Measurements from ENCODE around the gene FAM135A. TPM values are rescaled to one million over a fixed set of nuclear protein-coding genes. Genes with fewer than 3 reads are reported as not detected.
"Not testable (repeated sequence)": the region's sequence is repeated elsewhere in the genome, so short reads cannot be mapped to it uniquely, and the experiment has no call there.

FAM135A gene
- polyA plus RNA-seq, 2 of the 4 experiments (the other 2 are of a cell fraction), result 11.3 to 33.6 TPM

DNA sequence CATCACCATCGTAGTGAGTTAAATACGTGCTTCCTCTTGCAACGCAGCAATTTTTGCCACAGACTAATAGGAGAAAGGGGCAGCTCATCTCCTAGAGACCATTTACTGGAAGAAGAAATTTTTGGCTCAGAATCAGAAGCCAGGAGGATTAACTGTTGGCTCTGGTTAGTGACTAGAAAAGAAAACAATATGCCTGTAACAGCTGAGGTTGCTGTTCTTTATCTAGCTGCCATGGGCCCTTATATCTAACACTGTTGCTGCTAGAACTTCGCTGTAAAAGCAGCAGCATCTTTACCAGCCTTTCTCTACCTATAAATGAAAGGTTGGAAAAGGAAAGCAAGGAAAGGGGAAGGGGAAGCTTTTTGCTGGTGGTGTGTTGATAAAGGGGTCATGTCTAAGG, 65.9 kb downstream of the FAM135A start:
- DNase-seq (ENCODE audit: low read depth in 1 of 2, low spot score in 1 of 2) (no peak), ATAC-seq (no peak), FAIRE-seq (no peak)
- Histone ChIP-seq H3K4me1 (no peaks in the 10 kb centered on the region), H3K4me2 (no peak overlapping the region), H3K4me3 (no peak overlapping the region), H3K27ac (no peak overlapping the region), H3K9me3 (no peaks in the 10 kb centered on the region)
- 95% methylated on average over 4 of the region's 4 CpGs for WGBS (ENCODE audit: missing lambda C conversion rate)
- CTCF ChIA-PET, result interaction anchor here (0.6 kb wide), 1 partner anchor 284 kb away, joined by 3 read pairs; no protein-coding TSS in a partner anchor
- POLR2A ChIA-PET, result no interaction called here
- no peak for TF ChIP-seq NPAS2 (CRISPR knock-in tag; IDR thresholded peaks at IDR 0.05; ENCODE audit: borderline replicate concordance)
- TF ChIP-seq TFCP2L1 (CRISPR knock-in tag; IDR thresholded peaks at IDR 0.05), result no peak

DNA sequence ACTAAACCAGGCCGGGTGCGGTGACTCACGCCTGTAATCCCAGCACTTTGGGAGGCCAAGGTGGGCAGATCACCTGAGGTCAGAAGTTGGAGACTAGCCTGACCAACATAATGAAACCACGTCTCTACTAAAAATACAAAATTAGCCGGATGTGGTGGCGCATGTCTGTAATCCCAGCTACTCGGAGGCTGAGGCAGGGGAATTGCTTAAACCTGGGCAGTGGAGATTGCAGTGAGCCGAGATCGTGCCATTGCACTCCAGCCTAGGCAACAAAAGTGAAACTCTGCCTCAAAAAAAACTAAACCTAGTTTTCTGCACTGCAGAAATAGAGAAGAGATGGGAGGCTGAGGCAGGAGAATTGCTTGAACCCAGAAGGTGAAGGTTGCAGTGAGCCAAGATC, 73.3 kb downstream of the FAM135A start:
- H3K4me2 ChIP-seq; H3K27ac ChIP-seq; H3K9me3 ChIP-seq; H3K4me3 ChIP-seq; ATAC-seq; DNase-seq (ENCODE audit: low read depth in 1 of 2, low spot score in 1 of 2); FAIRE-seq; H3K4me1 ChIP-seq; POLR2A ChIA-PET: not testable (repeated sequence)
- CTCF ChIA-PET, result interaction anchor here (1.6 kb wide), 1 partner anchor 115 kb away, joined by 6 read pairs; no protein-coding TSS in a partner anchor
- 97% methylated on average over 9 of the region's 9 CpGs for WGBS (ENCODE audit: missing lambda C conversion rate)

DNA sequence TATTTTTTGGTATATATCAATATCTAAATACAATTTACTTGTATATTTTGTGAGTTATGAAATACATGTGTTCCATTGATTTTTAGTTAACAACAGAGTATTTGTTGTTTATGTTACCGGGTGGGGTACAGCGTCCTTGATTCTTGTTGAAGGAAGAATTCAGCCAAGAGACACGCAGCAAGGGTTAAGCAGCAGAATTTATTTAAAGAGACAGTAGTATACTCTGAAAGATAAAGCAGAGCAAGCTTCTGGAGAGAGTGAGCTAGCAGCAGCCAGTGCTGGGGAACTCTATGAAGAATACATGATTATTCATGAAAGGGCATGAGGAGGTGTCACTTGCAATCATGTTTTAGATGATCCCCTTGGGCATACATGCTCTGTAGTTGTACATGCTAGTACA, 76.1 kb downstream of the FAM135A start:
- whole genome bisulfite sequencing (ENCODE audit: missing lambda C conversion rate), result 7% methylated on average over 3 of the region's 3 CpGs
- Histone ChIP-seq H3K4me2 (no peak overlapping the region; the same call in 2 of the 3 replicates), H3K4me1 (peaks cover 7% of the 10 kb centered on the region; the same call in 1 of the 3 replicates), H3K9me3 (no peaks in the 10 kb centered on the region), H3K4me3 (no peak overlapping the region), H3K27ac (no peak overlapping the region)
- peak in 1 of 2 experiments; percentile 34; a peak in 2 of 6 replicates for ATAC-seq
- TF ChIP-seq, protein P1, sequence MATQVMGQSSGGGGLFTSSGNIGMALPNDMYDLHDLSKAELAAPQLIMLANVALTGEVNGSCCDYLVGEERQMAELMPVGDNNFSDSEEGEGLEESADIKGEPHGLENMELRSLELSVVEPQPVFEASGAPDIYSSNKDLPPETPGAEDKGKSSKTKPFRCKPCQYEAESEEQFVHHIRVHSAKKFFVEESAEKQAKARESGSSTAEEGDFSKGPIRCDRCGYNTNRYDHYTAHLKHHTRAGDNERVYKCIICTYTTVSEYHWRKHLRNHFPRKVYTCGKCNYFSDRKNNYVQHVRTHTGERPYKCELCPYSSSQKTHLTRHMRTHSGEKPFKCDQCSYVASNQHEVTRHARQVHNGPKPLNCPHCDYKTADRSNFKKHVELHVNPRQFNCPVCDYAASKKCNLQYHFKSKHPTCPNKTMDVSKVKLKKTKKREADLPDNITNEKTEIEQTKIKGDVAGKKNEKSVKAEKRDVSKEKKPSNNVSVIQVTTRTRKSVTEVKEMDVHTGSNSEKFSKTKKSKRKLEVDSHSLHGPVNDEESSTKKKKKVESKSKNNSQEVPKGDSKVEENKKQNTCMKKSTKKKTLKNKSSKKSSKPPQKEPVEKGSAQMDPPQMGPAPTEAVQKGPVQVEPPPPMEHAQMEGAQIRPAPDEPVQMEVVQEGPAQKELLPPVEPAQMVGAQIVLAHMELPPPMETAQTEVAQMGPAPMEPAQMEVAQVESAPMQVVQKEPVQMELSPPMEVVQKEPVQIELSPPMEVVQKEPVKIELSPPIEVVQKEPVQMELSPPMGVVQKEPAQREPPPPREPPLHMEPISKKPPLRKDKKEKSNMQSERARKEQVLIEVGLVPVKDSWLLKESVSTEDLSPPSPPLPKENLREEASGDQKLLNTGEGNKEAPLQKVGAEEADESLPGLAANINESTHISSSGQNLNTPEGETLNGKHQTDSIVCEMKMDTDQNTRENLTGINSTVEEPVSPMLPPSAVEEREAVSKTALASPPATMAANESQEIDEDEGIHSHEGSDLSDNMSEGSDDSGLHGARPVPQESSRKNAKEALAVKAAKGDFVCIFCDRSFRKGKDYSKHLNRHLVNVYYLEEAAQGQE (IDR thresholded peaks at IDR 0.05), result no peak
- TF ChIP-seq PHF8 (IDR thresholded peaks at IDR 0.05; ENCODE audit: borderline replicate concordance, low read depth), result no peak
- no peak for TF ChIP-seq JUN (IDR thresholded peaks at IDR 0.05)
- TF ChIP-seq TFCP2L1 (CRISPR knock-in tag; IDR thresholded peaks at IDR 0.05), result no peak
- no peak for TF ChIP-seq ESRRA (IDR thresholded peaks at IDR 0.05; ENCODE audit: borderline replicate concordance, low read length)
- TF ChIP-seq, protein P2, sequence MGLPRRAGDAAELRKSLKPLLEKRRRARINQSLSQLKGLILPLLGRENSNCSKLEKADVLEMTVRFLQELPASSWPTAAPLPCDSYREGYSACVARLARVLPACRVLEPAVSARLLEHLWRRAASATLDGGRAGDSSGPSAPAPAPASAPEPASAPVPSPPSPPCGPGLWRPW (IDR thresholded peaks at IDR 0.05), result no peak
- TF ChIP-seq HOXB13 (CRISPR knock-in tag; IDR thresholded peaks at IDR 0.05; ENCODE audit: low read depth), result no peak
- TF ChIP-seq MAFK (IDR thresholded peaks at IDR 0.05; ENCODE audit: partially characterized antibody), result no peak
- TF ChIP-seq, protein P3, sequence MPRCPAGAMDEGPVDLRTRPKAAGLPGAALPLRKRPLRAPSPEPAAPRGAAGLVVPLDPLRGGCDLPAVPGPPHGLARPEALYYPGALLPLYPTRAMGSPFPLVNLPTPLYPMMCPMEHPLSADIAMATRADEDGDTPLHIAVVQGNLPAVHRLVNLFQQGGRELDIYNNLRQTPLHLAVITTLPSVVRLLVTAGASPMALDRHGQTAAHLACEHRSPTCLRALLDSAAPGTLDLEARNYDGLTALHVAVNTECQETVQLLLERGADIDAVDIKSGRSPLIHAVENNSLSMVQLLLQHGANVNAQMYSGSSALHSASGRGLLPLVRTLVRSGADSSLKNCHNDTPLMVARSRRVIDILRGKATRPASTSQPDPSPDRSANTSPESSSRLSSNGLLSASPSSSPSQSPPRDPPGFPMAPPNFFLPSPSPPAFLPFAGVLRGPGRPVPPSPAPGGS (IDR thresholded peaks at IDR 0.05), result no peak
- no peak for FAIRE-seq
- ChIA-PET CTCF (no interaction called here), POLR2A (no interaction called here)
- DNase-seq (ENCODE audit: low read depth in 1 of 2, low spot score in 1 of 2), result no peak

DNA sequence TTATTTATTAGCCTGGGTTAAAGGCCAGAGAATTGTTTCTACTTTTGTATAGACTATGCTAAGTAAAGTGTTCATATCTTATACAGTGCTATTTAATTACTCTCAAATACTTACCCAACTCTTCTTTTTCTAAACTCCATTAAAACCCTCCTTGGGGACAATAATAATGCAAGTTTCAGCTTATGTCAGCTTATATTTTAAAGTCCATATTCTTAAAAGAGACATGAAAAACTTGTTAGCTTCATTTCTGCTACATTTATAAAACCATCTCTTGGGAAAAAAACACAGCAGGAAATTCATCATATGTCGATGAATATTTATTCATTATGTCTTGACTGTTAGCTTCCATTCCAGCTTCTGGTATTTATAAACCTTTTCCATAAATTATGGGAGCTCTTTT, 81.5 kb downstream of the FAM135A start:
- FAIRE-seq (no peak), DNase-seq (ENCODE audit: low read depth in 1 of 2, low spot score in 1 of 2) (no peak), ATAC-seq (no peak)
- Histone ChIP-seq H3K4me3 (no peak overlapping the region), H3K9me3 (no peaks in the 10 kb centered on the region), H3K27ac (no peak overlapping the region), H3K4me2 (no peak overlapping the region), H3K4me1 (no peaks in the 10 kb centered on the region)
- POLR2A ChIA-PET, result no interaction called here
- CTCF ChIA-PET, result no interaction called here
- WGBS (ENCODE audit: missing lambda C conversion rate), result 95% methylated on average over 1 of the region's 1 CpG
- TF ChIP-seq, protein P4, sequence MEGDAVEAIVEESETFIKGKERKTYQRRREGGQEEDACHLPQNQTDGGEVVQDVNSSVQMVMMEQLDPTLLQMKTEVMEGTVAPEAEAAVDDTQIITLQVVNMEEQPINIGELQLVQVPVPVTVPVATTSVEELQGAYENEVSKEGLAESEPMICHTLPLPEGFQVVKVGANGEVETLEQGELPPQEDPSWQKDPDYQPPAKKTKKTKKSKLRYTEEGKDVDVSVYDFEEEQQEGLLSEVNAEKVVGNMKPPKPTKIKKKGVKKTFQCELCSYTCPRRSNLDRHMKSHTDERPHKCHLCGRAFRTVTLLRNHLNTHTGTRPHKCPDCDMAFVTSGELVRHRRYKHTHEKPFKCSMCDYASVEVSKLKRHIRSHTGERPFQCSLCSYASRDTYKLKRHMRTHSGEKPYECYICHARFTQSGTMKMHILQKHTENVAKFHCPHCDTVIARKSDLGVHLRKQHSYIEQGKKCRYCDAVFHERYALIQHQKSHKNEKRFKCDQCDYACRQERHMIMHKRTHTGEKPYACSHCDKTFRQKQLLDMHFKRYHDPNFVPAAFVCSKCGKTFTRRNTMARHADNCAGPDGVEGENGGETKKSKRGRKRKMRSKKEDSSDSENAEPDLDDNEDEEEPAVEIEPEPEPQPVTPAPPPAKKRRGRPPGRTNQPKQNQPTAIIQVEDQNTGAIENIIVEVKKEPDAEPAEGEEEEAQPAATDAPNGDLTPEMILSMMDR (IDR thresholded peaks at IDR 0.05), result no peak
- TF ChIP-seq, protein P2 (IDR thresholded peaks at IDR 0.05), result no peak
- TF ChIP-seq RAD21 (conservative IDR thresholded peaks at IDR 0.05 in 1 of 2, IDR thresholded peaks at IDR 0.05 in 1 of 2) (no peak), ZFP36 (IDR thresholded peaks at IDR 0.05; ENCODE audit: borderline replicate concordance, partially characterized antibody) (no peak), MAZ (IDR thresholded peaks at IDR 0.05; ENCODE audit: borderline replicate concordance, low read depth, low read length) (no peak), POLR2A (IDR thresholded peaks at IDR 0.05; ENCODE audit: low read length) (no peak), ESRRA (IDR thresholded peaks at IDR 0.05; ENCODE audit: borderline replicate concordance, low read length) (no peak), FOSL2 (IDR thresholded peaks at IDR 0.05) (no peak), FOSL2 (CRISPR knock-in tag; IDR thresholded peaks at IDR 0.05) (no peak)
- TF ChIP-seq, protein P5, sequence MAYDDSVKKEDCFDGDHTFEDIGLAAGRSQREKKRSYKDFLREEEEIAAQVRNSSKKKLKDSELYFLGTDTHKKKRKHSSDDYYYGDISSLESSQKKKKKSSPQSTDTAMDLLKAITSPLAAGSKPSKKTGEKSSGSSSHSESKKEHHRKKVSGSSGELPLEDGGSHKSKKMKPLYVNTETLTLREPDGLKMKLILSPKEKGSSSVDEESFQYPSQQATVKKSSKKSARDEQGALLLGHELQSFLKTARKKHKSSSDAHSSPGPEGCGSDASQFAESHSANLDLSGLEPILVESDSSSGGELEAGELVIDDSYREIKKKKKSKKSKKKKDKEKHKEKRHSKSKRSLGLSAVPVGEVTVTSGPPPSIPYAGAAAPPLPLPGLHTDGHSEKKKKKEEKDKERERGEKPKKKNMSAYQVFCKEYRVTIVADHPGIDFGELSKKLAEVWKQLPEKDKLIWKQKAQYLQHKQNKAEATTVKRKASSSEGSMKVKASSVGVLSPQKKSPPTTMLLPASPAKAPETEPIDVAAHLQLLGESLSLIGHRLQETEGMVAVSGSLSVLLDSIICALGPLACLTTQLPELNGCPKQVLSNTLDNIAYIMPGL (CRISPR knock-in tag; IDR thresholded peaks at IDR 0.05; ENCODE audit: borderline replicate concordance), result no peak
- TF ChIP-seq, protein P6, sequence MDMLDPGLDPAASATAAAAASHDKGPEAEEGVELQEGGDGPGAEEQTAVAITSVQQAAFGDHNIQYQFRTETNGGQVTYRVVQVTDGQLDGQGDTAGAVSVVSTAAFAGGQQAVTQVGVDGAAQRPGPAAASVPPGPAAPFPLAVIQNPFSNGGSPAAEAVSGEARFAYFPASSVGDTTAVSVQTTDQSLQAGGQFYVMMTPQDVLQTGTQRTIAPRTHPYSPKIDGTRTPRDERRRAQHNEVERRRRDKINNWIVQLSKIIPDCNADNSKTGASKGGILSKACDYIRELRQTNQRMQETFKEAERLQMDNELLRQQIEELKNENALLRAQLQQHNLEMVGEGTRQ (IDR thresholded peaks at IDR 0.05), result no peak
